ENCODE measurements around the gene VPS26C.

The VPS26C gene

DNA sequence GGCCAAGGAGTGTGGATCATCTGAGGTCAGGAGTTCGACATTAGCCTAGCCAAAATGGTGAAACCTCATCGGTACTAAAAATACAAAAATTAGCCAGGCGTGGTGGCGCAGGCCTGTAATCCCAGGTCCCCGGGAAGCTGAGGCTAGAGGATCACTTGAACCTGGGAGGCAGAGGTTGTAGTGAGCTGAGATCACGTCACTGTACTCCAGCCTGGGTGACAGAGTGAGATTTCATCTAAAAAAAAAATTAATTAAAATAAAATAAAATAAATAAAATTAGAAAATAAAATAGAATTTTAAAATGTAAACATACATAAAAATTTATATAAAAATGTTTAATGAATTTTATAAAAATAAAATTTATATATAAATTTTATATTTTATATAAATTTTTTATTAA, 5.8 kb upstream of the VPS26C start:
- no peak overlapping the region for H3K4me3 ChIP-seq (ENCODE audit: low read depth, low read length)
- no peak for TF ChIP-seq CTCF (IDR thresholded peaks at IDR 0.05; ENCODE audit: borderline replicate concordance, insufficient read depth, low read depth, low read length)

DNA sequence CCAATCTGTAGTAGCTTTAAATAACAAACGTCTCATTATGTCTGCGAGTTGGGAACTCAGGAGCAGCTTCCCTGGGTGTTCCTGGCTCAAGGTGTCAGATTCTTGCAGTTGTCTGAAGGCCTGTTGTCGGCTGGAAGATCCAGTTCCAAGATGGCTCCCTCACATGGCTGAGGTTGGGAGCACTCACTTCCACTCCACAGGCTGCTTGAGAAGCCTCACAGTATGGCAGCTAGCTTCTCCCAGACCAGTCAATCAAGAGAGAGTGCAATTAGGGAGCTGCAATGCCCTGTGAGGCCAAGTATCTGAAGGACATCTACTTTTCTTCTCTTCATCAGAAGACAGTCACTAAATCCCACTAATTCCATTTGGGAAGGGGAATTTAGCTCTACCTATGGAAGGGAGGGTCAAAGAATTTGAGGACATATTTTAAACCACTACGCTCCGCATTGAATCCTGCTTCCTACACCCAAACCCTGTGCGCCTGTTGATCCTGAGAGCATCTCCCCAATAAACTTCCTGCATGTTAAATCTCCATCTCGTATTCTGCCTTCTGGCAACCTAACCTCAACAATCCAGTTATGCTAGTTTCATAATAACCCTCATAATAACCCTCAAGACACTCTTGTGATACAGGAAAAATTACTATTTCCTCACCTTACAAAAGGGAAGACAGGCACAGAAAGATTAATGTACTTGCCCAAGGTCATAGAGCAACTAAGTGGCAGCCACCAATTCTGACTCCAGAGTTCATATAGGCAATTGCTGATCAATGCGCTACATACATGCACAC, 3.6 kb upstream of the VPS26C start:
- no peak overlapping the region for H3K4me3 ChIP-seq (ENCODE audit: low read depth, low read length)
- no peak for TF ChIP-seq CTCF (IDR thresholded peaks at IDR 0.05; ENCODE audit: borderline replicate concordance, insufficient read depth, low read depth, low read length)

GRCh38 chr21:37269481-37269880, 2.3 kb upstream of the VPS26C start:
- TF ChIP-seq CTCF (IDR thresholded peaks at IDR 0.05; ENCODE audit: borderline replicate concordance, insufficient read depth, low read depth, low read length) = no peak

DNA sequence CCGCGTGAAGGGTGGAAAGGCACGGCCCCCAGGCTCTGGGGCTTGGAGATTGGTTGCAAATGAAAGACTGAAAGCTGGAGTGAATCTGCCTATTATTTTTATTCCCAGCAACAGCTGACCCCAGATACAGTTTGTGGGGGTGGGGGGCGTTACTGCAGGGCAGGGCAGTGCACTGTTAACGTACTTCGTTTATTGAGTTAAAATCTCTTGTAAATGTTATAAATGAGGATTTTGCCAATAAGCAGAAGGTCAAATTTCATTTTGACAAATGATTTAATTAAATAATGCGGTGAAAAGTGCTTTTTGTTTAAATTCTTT, 1.0 kb upstream of the VPS26C start:
- TF ChIP-seq CTCF (IDR thresholded peaks at IDR 0.05; ENCODE audit: borderline replicate concordance, insufficient read depth, low read depth, low read length) = no peak
- peak overlapping the region; percentile 81 for H3K4me3 ChIP-seq (ENCODE audit: low read depth, low read length)

More at GRCh38 chr21:37269481-37269880, 2.3 kb upstream of the VPS26C start:
- H3K4me3 ChIP-seq (ENCODE audit: low read depth, low read length) = no peak overlapping the region

DNA sequence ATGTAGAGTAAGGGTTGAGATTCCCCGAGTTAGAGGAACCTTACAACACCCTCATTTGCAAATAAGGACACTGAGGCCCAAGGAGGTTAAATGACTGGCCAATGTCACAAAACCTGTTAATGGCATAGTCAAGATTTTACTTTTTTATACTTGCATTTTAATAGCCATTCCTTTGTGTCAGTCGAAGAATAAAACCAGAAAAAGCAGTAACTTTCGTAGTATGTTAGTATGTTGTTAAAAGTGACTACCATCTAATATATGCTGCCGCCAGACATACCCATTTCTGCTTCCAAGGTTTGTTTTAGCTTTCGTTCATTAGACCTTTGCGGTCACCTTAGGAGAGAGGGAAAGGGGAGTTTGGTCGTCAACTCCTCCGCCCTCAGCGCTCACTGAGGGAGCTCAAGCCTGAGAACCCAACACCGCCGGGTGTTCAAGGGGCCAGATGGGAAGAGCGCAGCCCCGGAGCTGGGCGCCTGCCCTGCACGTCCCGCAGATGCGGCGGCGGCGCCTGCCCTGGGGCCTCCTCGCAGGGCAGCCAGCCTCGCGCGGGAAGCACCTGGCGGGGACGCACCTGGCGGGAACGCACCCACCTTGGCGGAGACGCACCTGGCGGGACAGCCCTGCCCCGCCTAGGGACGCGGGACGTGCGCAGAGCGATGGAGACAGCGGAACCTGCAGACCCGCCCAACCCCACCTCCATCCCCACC, 466 bp downstream of the VPS26C start:
- no peak for TF ChIP-seq CTCF (IDR thresholded peaks at IDR 0.05; ENCODE audit: borderline replicate concordance, insufficient read depth, low read depth, low read length)

DNA sequence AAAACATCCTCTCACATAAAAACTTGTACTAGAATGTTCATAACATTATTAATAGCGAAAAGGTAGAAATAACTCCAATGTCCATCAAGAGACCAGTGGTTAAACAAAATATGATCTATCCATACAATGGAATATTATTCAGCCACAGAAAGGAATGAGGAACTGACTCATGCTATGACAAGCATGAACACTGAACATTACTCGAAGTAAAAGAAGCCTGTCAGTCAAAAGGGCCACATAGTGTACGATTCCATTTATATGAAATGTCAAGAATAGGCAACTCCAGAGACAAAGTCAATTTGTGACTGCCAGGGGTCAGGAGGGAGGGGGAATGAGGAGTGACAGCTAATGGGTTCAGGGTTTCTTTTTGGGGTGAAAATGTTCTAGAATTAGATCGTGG, 2.3 kb downstream of the VPS26C start:
- no peak overlapping the region for H3K4me3 ChIP-seq (ENCODE audit: low read depth, low read length)

More for the DNA sequence above, 466 bp downstream of the VPS26C start:
- peak overlapping the region; percentile 79 for H3K4me3 ChIP-seq (ENCODE audit: low read depth, low read length)

More for the DNA sequence above, 2.3 kb downstream of the VPS26C start:
- no peak for TF ChIP-seq CTCF (IDR thresholded peaks at IDR 0.05; ENCODE audit: borderline replicate concordance, insufficient read depth, low read depth, low read length)
